H9 (cell line): ENCODE results near the gene SKIC3. TPM values are rescaled to one million over a fixed set of nuclear protein-coding genes. Genes with fewer than 3 reads are reported as not detected.

ENCODE experiments used
- DNase-seq: peaks from one replicate; pipeline ENCODE4 v3.0.0-alpha.2; 2017
- H2AFZ ChIP-seq: one replicate; pipeline ENCODE4 v1.6.1; 2013; ENCODE audit warnings: mild to moderate bottlenecking, low read length, control low read depth, moderate library complexity
- H2AK5ac ChIP-seq: 2 replicates; pipeline ENCODE4 v1.6.1; 2013; ENCODE audit warnings: low read length, control low read depth, mixed read lengths; ENCODE audit not compliant: insufficient read length
- H2BK120ac ChIP-seq: one replicate; pipeline ENCODE4 v1.6.1; 2013; ENCODE audit warnings: low read depth, mild to moderate bottlenecking, low read length, control low read depth, inconsistent platforms; ENCODE audit not compliant: poor library complexity, severe bottlenecking
- H2BK12ac ChIP-seq: 2 replicates; pipeline ENCODE4 v1.6.1; 2013; ENCODE audit warnings: low read length, control low read depth, mixed read lengths, low read depth; ENCODE audit not compliant: insufficient read length
- H2BK15ac ChIP-seq: 2 replicates; pipeline ENCODE4 v1.6.1; 2013; ENCODE audit warnings: low read depth, low read length, control low read depth
- H2BK20ac ChIP-seq: one replicate; pipeline ENCODE4 v1.6.1; 2013; ENCODE audit warnings: low read depth, mild to moderate bottlenecking, low read length, control low read depth, inconsistent platforms; ENCODE audit not compliant: poor library complexity, severe bottlenecking
- H2BK5ac ChIP-seq: 2 replicates; pipeline ENCODE4 v1.6.1; 2013; ENCODE audit warnings: low read length, control low read depth, mixed read lengths; ENCODE audit not compliant: insufficient read length
- H3K14ac ChIP-seq: 2 replicates; pipeline ENCODE4 v1.6.1; 2013; ENCODE audit warnings: low read length, control low read depth; ENCODE audit not compliant: insufficient read depth
- H3K18ac ChIP-seq: 2 replicates; pipeline ENCODE4 v1.6.1; 2013; ENCODE audit warnings: low read depth, mild to moderate bottlenecking, mixed read lengths, low read length, control low read depth; ENCODE audit not compliant: insufficient read length
- H3K23ac ChIP-seq: 2 replicates; pipeline ENCODE4 v1.6.1; 2013; ENCODE audit warnings: low read length, control low read depth, mixed read lengths, low read depth; ENCODE audit not compliant: insufficient read length
- H3K23me2 ChIP-seq: 2 replicates; pipeline ENCODE4 v1.6.1; 2013; ENCODE audit warnings: low read depth, mild to moderate bottlenecking, mixed read lengths, low read length, control low read depth; ENCODE audit not compliant: insufficient read length, poor library complexity, severe bottlenecking
- H3K27ac ChIP-seq: 2 replicates; pipeline ENCODE4 v1.5.1; 2013; ENCODE audit warnings: low read length, control low read depth, mixed read lengths, low read depth; ENCODE audit not compliant: insufficient read length
- H3K27me3 ChIP-seq: 2 replicates; pipeline ENCODE4 v1.6.1; 2013; ENCODE audit warnings: low read length, control low read depth, inconsistent platforms; ENCODE audit not compliant: insufficient read depth
- H3K4ac ChIP-seq: 2 replicates; pipeline ENCODE4 v1.6.1; 2013; ENCODE audit warnings: low read depth, mild to moderate bottlenecking, control low read depth, inconsistent platforms, low read length, moderate library complexity
- H3K4me1 ChIP-seq: 2 replicates; pipeline ENCODE4 v1.6.1; 2013; ENCODE audit warnings: low read length, control low read depth, inconsistent platforms; ENCODE audit not compliant: insufficient read depth
- H3K4me2 ChIP-seq: 2 replicates; pipeline ENCODE4 v1.6.1; 2013; ENCODE audit warnings: low read length, control low read depth, mixed read lengths; ENCODE audit not compliant: insufficient read length, insufficient read depth
- H3K56ac ChIP-seq: 2 replicates; pipeline ENCODE4 v1.6.1; 2013; ENCODE audit warnings: low read depth, mild to moderate bottlenecking, mixed read lengths, low read length, control low read depth; ENCODE audit not compliant: insufficient read length
- H3K79me1 ChIP-seq: 2 replicates; pipeline ENCODE4 v1.6.1; 2013; ENCODE audit warnings: low read depth, mild to moderate bottlenecking, moderate library complexity, low read length, control low read depth, inconsistent platforms; ENCODE audit not compliant: insufficient read depth, poor library complexity, severe bottlenecking
- H3K79me2 ChIP-seq: 2 replicates; pipeline ENCODE4 v1.6.1; 2013; ENCODE audit warnings: low read length, control low read depth, inconsistent platforms; ENCODE audit not compliant: insufficient read depth
- H3K9ac ChIP-seq: 2 replicates; pipeline ENCODE4 v1.6.1; 2013; ENCODE audit warnings: low read length, control low read depth, mixed read lengths; ENCODE audit not compliant: insufficient read length; ENCODE audit errors: extremely low read depth
- H3K9me3 ChIP-seq: one replicate; pipeline ENCODE4 v1.6.1; 2013; ENCODE audit warnings: low read depth, low read length, inconsistent platforms; ENCODE audit not compliant: control insufficient read depth
- H3T11ph ChIP-seq: one replicate; pipeline ENCODE4 v1.6.1; 2013; ENCODE audit warnings: mild to moderate bottlenecking, low read length, control low read depth, inconsistent platforms
- H4K20me1 ChIP-seq: one replicate; pipeline ENCODE4 v1.6.1; 2013; ENCODE audit not compliant: control insufficient read depth, insufficient read length, insufficient read depth
- H4K5ac ChIP-seq: 2 replicates; pipeline ENCODE4 v1.6.1; 2013; ENCODE audit warnings: low read depth, mild to moderate bottlenecking, mixed read lengths, low read length, control low read depth; ENCODE audit not compliant: insufficient read length
- H4K8ac ChIP-seq: replicated peaks from 2 replicates; pipeline ENCODE4 v1.6.1; 2013; ENCODE audit warnings: low read length, control low read depth, mixed read lengths, low read depth; ENCODE audit not compliant: insufficient read length
- H4K91ac ChIP-seq: 2 replicates; pipeline ENCODE4 v1.6.1; 2013; ENCODE audit warnings: low read depth, mild to moderate bottlenecking, moderate library complexity, mixed read lengths, low read length, control low read depth; ENCODE audit not compliant: insufficient read length
- H3K27ac Mint-ChIP-seq, 3 experiments: 2 replicates in 2 of 3; 3 replicates in 1 of 3; pipeline ENCODE4 v1.8.0; 2020 to 2021; ENCODE audit warnings: mixed read lengths in 3 of 3, mild to moderate bottlenecking in 1 of 3, moderate library complexity in 1 of 3
- H3K27me3 Mint-ChIP-seq: 2 replicates; pipeline ENCODE4 v1.8.0; 2021; ENCODE audit warnings: low read depth, mild to moderate bottlenecking, moderate library complexity, mixed read lengths
- H3K36me3 Mint-ChIP-seq, 3 experiments: 2 replicates in 2 of 3; 3 replicates in 1 of 3; pipeline ENCODE4 v1.8.0; 2020 to 2021; ENCODE audit warnings: low read depth in 3 of 3, mixed read lengths in 3 of 3; ENCODE audit not compliant: insufficient read depth in 1 of 3
- H3K4me1 Mint-ChIP-seq, 2 experiments: 2 replicates each; pipeline ENCODE4 v1.8.0; 2020; ENCODE audit warnings: mixed read lengths in 2 of 2
- H3K4me3 Mint-ChIP-seq, 2 experiments: 2 replicates in 1 of 2; 3 replicates in 1 of 2; pipeline ENCODE4 v1.8.0; 2020 to 2021; ENCODE audit warnings: mild to moderate bottlenecking in 2 of 2, mixed read lengths in 2 of 2, moderate library complexity in 1 of 2
- H3K9me3 Mint-ChIP-seq, 2 experiments: 2 replicates in 1 of 2; 3 replicates in 1 of 2; pipeline ENCODE4 v1.8.0; 2020; ENCODE audit warnings: mild to moderate bottlenecking in 2 of 2, mixed read lengths in 2 of 2, moderate library complexity in 1 of 2
- CTCF ChIP-seq: fragments of 200-600 bp; sonication (generic); conservative IDR thresholded peaks from 3 replicates; pipeline ENCODE4 v1.8.0; 2021; ENCODE audit warnings: antibody characterized with exemption, mild to moderate bottlenecking
- WGBS: extraction: QIAGEN DNeasy Blood & Tissue Kit; methylation state at CpG from one replicate; pipeline ENCODE4 v1.1.7; 2013; ENCODE audit warnings: missing lambda C conversion rate, low lambda C conversion rate, mixed read lengths; ENCODE audit not compliant: insufficient read length; ENCODE audit errors: extremely low coverage; 5-methylcytosine and 5-hydroxymethylcytosine counted together
- total RNA-seq: library from RNA; stranded (reverse); gene quantifications from 2 replicates; pipeline ENCODE4 v1.2.1, GENCODE V29; 2021

The SKIC3 gene
- total RNA-seq, 1 experiment from 2014 or later: 64.7 TPM

- Histone ChIP-seq H3K27me3 (no peaks in the 10 kb centered on the region), H2BK12ac (no peak overlapping the region), H2AK5ac (no peak overlapping the region), H3K79me2 (no peaks in the 10 kb centered on the region), H3K56ac (no peak overlapping the region), H4K20me1 (no peaks in the 10 kb centered on the region), H3K23me2 (no peaks in the 10 kb centered on the region), H4K5ac (no peak overlapping the region), H3K4ac (no peak overlapping the region), H4K8ac (no peak overlapping the region), H3K27ac (no peak overlapping the region), H2BK20ac (no peak overlapping the region), H3K9me3 (no peaks in the 10 kb centered on the region), H2BK120ac (no peak overlapping the region), H3K4me2 (no peak overlapping the region), H3K9ac (no peak overlapping the region), H3K79me1 (no peaks in the 10 kb centered on the region), H2AFZ (no peak overlapping the region), H3T11ph (no peak overlapping the region), H4K91ac (no peak overlapping the region), H3K18ac (no peak overlapping the region), H2BK15ac (no peak overlapping the region), H3K23ac (no peak overlapping the region), H3K4me1 (no peaks in the 10 kb centered on the region), H2BK5ac (no peak overlapping the region), H3K14ac (no peak overlapping the region; the same call in 1 of the 2 replicates)
- TF ChIP-seq CTCF: no peak
- Mint-ChIP-seq H3K4me3 (no peak overlapping the region), H3K36me3 (peaks cover 0 to 9% (median 0%) of the 10 kb centered on the region in 3 experiments; a peak in 3 of 7 replicates), H3K27me3 (no peaks in the 10 kb centered on the region), H3K9me3 (no peaks in the 10 kb centered on the region), H3K4me1 (no peaks in the 10 kb centered on the region; a peak in 1 of 4 replicates), H3K27ac (peak overlapping the region in 1 of 3 experiments; percentile 14; a peak in 2 of 7 replicates)
- no peak for DNase-seq
- WGBS: 100% methylated on average over 1 of the region's 4 CpGs
Observed at GRCh38 chr5:95564450-95564849, 9.7 kb upstream of the SKIC3 start.
